ENCODE data around the gene ORM1. TPM values are rescaled to one million over a fixed set of nuclear protein-coding genes. Genes with fewer than 3 reads are reported as not detected.
"Not testable (repeated sequence)": the region's sequence is repeated elsewhere in the genome, so short reads cannot be mapped to it uniquely, and the experiment has no call there.

Gene ORM1
- total RNA-seq, 1 donor from 2014 or later = not detected

DNA sequence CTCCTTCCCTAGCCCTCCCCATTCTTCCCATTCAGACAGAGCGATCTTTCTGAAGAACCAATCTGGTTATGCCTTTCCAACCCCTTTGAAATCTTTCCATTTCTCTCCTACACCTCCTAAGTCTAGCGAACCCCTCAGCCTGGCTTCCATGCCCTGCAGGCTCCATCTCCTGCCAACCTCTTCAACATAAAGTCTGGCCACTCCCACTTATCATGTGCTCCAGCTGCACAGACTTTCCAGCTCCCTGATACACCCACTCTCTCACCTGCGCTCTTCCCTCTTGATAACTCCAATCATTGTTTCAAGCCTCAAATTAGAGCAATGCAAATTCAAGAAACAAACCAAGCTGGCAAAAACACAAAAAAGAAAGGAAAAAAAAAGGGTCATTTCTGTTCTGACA lies 3.8 kb upstream of the ORM1 start:
- DNase-seq (ENCODE audit: low spot score) = no peak
- intact Hi-C loops (cut with DNase I) = no loop called here

DNA sequence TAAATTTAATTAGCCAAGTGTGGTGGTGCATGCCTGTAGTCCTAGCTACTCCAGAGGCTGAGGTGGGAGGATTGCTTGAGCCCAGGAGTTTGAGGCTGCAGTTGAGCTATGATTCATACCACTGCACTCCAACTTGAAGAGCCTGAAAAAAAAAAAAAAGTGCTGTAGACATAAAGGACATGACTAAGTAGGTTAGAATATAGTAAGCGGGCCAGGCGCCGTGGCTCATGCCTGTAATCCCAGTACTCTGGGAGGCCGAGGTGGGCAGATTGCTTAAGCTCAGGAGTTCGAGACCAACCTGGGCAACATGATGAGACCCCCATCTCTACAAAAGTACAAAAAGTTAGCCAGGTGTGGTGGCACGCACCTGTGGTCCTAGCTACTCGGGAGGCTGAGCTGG lies 2.2 kb upstream of the ORM1 start:
- DNase-seq (ENCODE audit: low spot score); intact Hi-C loops (cut with DNase I): not testable (repeated sequence)

GRCh38 chr9:114321759-114322158 lies 1.1 kb upstream of the ORM1 start:
- intact Hi-C loops (cut with DNase I) = no loop called here
- DNase-seq (ENCODE audit: low spot score) = no peak

- intact Hi-C loops (cut with DNase I); DNase-seq (ENCODE audit: low spot score): not testable (repeated sequence)
Observed at GRCh38 chr9:114322160-114322818, 609 bp upstream of the ORM1 start.

- DNase-seq (ENCODE audit: low spot score); intact Hi-C loops (cut with DNase I): not testable (repeated sequence)
Observed at GRCh38 chr9:114323849-114324248, 951 bp downstream of the ORM1 start.

GRCh38 chr9:114324492-114324891 lies 1.6 kb downstream of the ORM1 start:
- intact Hi-C loops (cut with DNase I) = no loop called here
- DNase-seq (ENCODE audit: low spot score) = no peak

DNA sequence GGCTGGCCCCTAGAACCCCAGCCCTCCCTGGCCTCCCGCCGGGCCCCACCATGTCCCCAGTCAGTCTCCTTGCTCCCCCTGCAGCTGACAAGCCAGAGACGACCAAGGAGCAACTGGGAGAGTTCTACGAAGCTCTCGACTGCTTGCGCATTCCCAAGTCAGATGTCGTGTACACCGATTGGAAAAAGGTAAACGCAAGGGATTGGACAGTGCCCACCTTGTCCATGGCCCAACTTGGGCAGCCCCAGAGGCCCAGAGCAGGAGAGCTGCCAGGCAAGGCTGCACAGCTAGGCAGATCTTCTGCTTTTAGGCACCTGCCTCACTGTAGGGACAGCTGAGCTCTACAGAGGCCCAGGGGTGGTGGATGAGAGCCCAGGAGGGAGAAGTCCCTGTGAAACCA lies 2.1 kb downstream of the ORM1 start:
- intact Hi-C loops (cut with DNase I) = not testable (repeated sequence)

GRCh38 chr9:114325684-114326254 lies 2.9 kb downstream of the ORM1 start:
- DNase-seq (ENCODE audit: low spot score); intact Hi-C loops (cut with DNase I): not testable (repeated sequence)

More for the DNA sequence above, 2.1 kb downstream of the ORM1 start:
- not testable (repeated sequence) for DNase-seq (ENCODE audit: low spot score)

DNA sequence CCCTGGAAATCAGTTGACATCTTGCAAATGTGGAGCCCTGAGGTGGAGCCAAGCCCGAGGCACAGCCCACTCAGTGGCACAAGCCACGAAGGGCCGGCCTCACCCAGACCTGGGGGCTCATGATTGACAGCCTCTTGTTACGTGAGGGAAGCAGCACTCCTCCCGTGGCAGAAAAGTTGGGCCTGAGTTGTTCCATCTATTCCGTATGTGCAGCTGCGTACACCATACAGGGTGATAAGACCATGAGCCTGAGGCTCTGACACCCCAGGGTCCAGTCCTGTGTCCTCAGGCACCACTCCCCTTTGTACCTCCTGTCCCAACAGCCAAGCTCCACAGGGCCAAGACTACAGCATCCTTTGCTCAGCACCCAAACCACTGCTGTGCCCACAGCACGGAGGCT lies 4.9 kb downstream of the ORM1 start:
- DNase-seq (ENCODE audit: low spot score) = no peak
- intact Hi-C loops (cut with DNase I) = no loop called here

- intact Hi-C loops (cut with DNase I); DNase-seq (ENCODE audit: low spot score): not testable (repeated sequence)
Observed at GRCh38 chr9:114328357-114328820, 5.5 kb downstream of the ORM1 start.

GRCh38 chr9:114328937-114329624 lies 6.2 kb downstream of the ORM1 start:
- DNase-seq (ENCODE audit: low spot score); intact Hi-C loops (cut with DNase I): not testable (repeated sequence)

GRCh38 chr9:114329625-114330022 lies 6.7 kb downstream of the ORM1 start, which contains the start of gene ORM2:
TSS of gene ORM2 (plus strand) at chr9:114329869. CDS start at chr9:114329905, 36 bp downstream.
- not testable (repeated sequence) for DNase-seq (ENCODE audit: low spot score)

GRCh38 chr9:114330636-114331035 lies 7.7 kb downstream of the ORM1 start:
- intact Hi-C loops (cut with DNase I) = no loop called here
- no peak for DNase-seq (ENCODE audit: low spot score)

More at GRCh38 chr9:114329625-114330022, 6.7 kb downstream of the ORM1 start, which contains the start of gene ORM2:
- intact Hi-C loops (cut with DNase I) = not testable (repeated sequence)

DNA sequence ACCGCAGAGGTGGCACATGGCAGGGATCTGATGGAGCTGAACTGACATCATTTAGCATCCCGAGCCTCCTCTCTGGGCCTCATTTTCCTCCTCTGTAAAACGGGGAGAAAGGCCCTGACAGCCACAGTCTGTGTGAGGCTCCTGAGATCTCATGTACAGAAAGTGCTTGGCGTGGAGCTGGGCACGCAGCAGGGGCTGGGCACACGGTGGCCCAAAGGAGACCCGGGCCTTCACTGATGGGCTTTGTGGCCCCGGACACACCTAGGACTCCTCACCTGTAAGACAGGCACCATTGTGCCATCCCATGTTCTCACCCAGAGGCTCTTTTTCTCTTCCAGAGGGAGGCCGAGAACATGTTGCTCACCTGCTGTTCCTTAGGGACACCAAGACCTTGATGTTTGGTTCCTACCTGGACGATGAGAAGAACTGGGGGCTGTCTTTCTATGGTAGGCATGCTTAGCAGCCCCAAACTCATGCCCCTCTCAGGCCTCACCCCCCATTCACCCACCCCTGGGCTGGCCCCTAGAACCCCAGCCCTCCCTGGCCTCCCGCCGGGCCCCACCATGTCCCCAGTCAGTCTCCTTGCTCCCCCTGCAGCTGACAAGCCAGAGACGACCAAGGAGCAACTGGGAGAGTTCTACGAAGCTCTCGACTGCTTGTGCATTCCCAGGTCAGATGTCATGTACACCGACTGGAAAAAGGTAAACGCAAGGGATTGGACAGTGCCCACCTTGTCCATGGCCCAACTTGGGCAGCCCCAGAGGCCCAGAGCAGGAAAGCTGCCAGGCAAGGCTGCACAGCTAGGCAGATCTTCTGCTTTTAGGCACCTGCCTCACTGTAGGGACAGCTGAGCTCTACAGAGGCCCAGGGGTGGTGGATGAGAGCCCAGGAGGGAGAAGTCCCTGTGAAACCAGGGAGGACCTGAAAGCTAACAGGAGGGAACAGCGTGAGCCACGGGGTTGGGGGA lies 8.6 kb downstream of the ORM1 start:
- DNase-seq (ENCODE audit: low spot score); intact Hi-C loops (cut with DNase I): not testable (repeated sequence)

GRCh38 chr9:114332474-114333040 lies 9.7 kb downstream of the ORM1 start:
- intact Hi-C loops (cut with DNase I); DNase-seq (ENCODE audit: low spot score): not testable (repeated sequence)

- DNase-seq (ENCODE audit: low spot score); intact Hi-C loops (cut with DNase I): not testable (repeated sequence)
Observed at GRCh38 chr9:114333718-114334117, 10.8 kb downstream of the ORM1 start.

DNA sequence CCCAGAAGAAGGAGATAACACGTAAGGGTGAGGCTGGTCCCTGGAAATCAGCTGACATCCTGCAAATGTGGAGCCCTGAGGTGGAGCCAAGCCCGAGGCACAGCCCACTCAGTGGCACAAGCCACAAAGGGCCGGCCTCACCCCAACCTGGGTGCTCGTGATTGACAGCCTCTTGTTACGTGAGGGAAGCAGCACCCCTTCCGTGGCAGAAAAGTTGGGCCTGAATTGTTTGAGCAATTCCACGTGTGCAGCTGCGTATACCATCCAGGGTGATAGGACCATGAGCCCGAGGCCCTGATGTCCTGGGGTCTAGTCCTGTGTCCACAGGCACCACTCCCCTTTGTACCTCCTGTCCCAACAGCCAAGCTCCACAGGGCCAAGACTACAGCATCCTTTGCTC lies 11.6 kb downstream of the ORM1 start:
- intact Hi-C loops (cut with DNase I) = no loop called here
- DNase-seq (ENCODE audit: low spot score) = no peak

DNA sequence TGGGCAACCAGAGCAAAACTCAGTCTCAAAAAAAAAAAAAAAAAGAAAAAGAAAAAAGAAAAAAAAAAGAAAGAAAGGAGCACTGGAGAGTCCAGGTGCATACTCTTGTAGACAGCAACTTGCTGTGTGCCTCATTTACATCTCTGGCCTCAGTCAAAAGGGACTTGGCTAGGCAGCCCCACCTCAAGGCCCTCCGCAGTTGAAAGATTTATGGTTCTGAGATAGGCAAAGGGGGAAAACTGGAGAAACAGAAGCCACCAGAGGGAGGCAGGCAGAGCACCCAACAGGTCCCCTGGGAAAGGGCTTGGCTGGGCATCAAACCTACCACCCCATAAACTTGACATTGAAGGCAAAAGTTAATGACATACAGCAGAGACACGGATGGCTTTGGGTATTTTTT lies 12.8 kb downstream of the ORM1 start:
- DNase-seq (ENCODE audit: low spot score) = no peak
- intact Hi-C loops (cut with DNase I) = no loop called here

DNA sequence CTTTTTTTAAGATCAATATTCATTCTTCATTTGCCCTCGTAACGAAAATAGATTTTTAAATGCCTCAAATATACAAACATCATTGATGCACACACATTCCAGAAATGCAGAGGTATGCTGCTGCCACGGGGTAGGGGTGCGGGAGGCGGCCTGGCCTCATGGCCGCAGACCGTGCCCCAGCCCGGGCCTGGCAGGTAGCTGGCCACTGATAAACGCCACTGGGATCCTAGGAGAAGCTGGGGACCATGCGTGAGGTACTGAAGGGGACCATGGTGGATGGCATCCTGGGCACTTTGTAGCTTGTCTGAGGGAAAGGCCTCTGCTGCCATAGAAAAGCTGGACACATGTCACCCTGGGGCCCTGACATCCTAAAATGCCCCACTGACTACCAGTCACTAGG lies 13.3 kb downstream of the ORM1 start:
- intact Hi-C loops (cut with DNase I) = no loop called here
- DNase-seq (ENCODE audit: low spot score) = no peak

Data from cardiac septum (tissue), 1 donor.